Measurements from ENCODE around the gene RASGRF1. TPM values are rescaled to one million over a fixed set of nuclear protein-coding genes. Genes with fewer than 3 reads are reported as not detected.

RASGRF1 gene
- total and polyA plus RNA-seq, 12 donors, result 0.11 to 6.9 (median 0.46) TPM

DNA sequence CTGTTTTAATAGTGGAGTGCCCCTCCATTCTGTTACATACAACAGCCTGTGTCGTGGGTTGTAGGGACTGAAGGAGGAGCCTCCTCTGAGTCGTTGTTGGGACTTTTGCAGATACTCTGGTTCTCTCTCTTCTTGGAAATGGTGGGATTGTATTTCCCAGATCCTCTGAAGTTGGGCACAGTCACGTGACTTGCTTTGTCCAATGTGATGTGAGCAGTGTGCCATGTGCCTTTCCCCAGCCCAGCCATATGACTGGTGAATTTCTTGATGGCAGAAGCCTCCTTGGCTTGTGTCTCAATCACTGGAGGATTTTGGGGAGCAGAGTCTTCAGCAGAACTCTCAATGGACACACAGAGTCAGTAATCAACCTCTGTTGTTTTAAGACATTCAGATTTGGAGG is 36.2 kb downstream of the RASGRF1 start:
- TF ChIP-seq POLR2A (IDR thresholded peaks at IDR 0.05), result no peak
- TF ChIP-seq, protein P1, sequence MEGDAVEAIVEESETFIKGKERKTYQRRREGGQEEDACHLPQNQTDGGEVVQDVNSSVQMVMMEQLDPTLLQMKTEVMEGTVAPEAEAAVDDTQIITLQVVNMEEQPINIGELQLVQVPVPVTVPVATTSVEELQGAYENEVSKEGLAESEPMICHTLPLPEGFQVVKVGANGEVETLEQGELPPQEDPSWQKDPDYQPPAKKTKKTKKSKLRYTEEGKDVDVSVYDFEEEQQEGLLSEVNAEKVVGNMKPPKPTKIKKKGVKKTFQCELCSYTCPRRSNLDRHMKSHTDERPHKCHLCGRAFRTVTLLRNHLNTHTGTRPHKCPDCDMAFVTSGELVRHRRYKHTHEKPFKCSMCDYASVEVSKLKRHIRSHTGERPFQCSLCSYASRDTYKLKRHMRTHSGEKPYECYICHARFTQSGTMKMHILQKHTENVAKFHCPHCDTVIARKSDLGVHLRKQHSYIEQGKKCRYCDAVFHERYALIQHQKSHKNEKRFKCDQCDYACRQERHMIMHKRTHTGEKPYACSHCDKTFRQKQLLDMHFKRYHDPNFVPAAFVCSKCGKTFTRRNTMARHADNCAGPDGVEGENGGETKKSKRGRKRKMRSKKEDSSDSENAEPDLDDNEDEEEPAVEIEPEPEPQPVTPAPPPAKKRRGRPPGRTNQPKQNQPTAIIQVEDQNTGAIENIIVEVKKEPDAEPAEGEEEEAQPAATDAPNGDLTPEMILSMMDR (IDR thresholded peaks at IDR 0.05), result no peak
- DNase-seq, result no peak
- H3K36me3 ChIP-seq (replicated peaks in 1 of 2), result no peaks in the 10 kb centered on the region
- no peaks in the 10 kb centered on the region for H3K27me3 ChIP-seq
- no peaks in the 10 kb centered on the region for H3K9me3 ChIP-seq (replicated peaks in 1 of 3)
- no peak overlapping the region for H3K27ac ChIP-seq
- 72 to 80% (median 75%) methylated on average over 3 of the region's 3 CpGs for WGBS, 4 donors
- H3K4me1 ChIP-seq (replicated peaks in 1 of 2), result no peaks in the 10 kb centered on the region
- no peak overlapping the region for H3K4me3 ChIP-seq
- intact Hi-C loops (cut with DNase I), result no loop called here

DNA sequence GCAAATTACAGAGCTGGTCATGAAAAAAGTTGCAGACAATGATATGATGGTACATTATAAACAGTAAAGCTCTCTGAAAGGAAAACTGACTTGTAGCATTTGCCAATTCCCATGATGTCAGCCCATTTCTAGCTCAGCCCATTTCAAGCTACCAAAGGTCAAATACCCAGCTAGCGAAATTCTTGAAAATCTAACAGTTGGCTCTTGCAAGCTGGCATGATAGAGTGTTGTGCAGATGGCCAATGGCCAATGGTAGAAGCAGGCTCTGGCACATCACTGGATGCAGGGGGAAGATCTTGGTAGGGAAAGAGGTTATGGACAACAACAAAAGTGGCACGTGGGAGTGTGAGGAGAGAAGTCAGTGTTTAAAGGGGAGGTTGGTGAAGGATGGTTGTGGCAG is 36.7 kb downstream of the RASGRF1 start:
- H3K36me3 ChIP-seq (replicated peaks in 1 of 2), result no peaks in the 10 kb centered on the region
- DNase-seq, result no peak
- TF ChIP-seq, protein P1 (IDR thresholded peaks at IDR 0.05), result no peak
- TF ChIP-seq POLR2A (IDR thresholded peaks at IDR 0.05), result no peak
- H3K27ac ChIP-seq, result no peak overlapping the region
- no peaks in the 10 kb centered on the region for H3K9me3 ChIP-seq (replicated peaks in 1 of 3)
- H3K27me3 ChIP-seq, result no peaks in the 10 kb centered on the region
- no peaks in the 10 kb centered on the region for H3K4me1 ChIP-seq (replicated peaks in 1 of 2)
- WGBS, 4 donors, result 67 to 85% (median 80%) methylated on average over 2 of the region's 2 CpGs
- intact Hi-C loops (cut with DNase I), result no loop called here
- no peak overlapping the region for H3K4me3 ChIP-seq

DNA sequence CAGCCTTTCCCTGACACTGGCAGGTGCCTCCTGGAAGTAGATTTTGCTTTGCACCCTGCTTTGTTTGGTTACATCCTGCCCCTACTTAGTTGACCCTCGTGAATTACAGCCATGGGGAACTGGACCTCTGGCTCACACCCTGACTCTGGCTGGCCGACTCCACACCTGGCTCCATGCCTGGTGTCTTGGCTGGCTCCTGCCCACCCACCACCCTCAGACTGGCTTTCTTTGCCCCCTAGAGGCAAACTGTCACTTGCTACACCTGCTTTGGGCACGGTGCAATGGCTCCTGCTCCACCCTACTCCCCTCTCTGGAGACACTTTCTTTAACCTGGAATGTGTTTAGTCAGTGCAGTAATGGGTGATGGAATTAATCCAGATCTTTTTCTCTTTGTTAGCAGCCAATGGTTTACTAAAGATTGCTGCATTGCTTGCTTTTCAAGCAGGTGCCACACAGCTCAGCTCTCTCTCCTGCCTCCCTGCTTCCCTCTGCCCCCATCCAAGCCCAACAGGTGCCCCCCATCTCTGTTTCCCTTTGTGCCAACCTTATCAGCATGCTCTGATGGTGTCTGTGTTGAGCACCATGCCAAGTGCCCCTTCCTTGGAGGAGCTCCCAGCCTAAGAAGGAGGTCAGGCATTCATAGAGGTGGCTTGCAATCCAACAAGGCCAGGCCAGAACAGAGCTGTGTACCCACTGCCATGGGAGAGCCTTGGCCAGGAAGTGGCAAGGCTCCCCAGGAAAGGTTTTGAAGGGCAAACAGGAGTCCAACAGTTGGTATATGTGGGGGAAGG is 38.4 kb downstream of the RASGRF1 start:
- Histone ChIP-seq H3K4me1 (replicated peaks in 1 of 2) (no peaks in the 10 kb centered on the region), H3K9me3 (replicated peaks in 1 of 3) (no peaks in the 10 kb centered on the region), H3K27ac (no peak overlapping the region), H3K36me3 (replicated peaks in 1 of 2) (no peaks in the 10 kb centered on the region), H3K4me3 (no peak overlapping the region), H3K27me3 (no peaks in the 10 kb centered on the region)
- intact Hi-C loops (cut with DNase I), result no loop called here
- 73 to 91% (median 80%) methylated on average over 1 to 3 of the region's 3 CpGs for WGBS, 4 donors
- DNase-seq, result no peak
- TF ChIP-seq, protein P1 (IDR thresholded peaks at IDR 0.05), result no peak
- no peak for TF ChIP-seq POLR2A (IDR thresholded peaks at IDR 0.05)

DNA sequence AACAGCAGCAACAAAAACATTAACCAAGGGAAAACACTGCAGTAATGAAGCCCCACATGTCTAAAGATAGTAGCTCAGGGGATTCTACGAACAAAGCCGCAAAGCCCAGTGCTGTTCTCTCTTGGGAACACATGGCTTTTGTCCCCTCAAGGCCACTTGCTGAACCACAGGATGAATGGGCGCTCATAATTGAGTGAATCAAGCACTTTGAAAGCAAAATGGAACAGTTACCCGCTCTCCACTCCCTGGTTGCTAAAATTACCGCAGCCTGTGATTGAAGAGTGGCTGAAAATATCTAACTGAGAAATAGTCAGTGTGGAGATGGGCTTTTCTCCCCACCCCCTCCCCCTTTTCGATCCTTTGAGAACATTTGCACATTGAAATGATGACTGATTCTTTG is 39.6 kb downstream of the RASGRF1 start:
- no peaks in the 10 kb centered on the region for H3K36me3 ChIP-seq (replicated peaks in 1 of 2)
- no peaks in the 10 kb centered on the region for H3K9me3 ChIP-seq (replicated peaks in 1 of 3)
- TF ChIP-seq, protein P1 (IDR thresholded peaks at IDR 0.05), result no peak
- no peak for TF ChIP-seq POLR2A (IDR thresholded peaks at IDR 0.05)
- intact Hi-C loops (cut with DNase I), result no loop called here
- H3K27ac ChIP-seq, result no peak overlapping the region
- WGBS, 4 donors, result 72 to 93% (median 81%) methylated on average over 6 of the region's 6 CpGs
- H3K27me3 ChIP-seq, result no peaks in the 10 kb centered on the region
- no peaks in the 10 kb centered on the region for H3K4me1 ChIP-seq (replicated peaks in 1 of 2)
- DNase-seq, result no peak
- no peak overlapping the region for H3K4me3 ChIP-seq

Measured in adrenal gland (tissue), 12 donors.